Mesothelial cell of epicardium (in vitro differentiated cells): Measurements from ENCODE around the gene GGCT. TPM values are rescaled to one million over a fixed set of nuclear protein-coding genes. Genes with fewer than 3 reads are reported as not detected.

Source experiments
- DNase-seq, 2 experiments: peaks; one replicate each; pipeline ENCODE4 v3.0.0; 2021; ENCODE audit warnings: low spot score in 2 of 2; ENCODE audit not compliant: unreplicated experiment in 2 of 2
- H3K27ac Mint-ChIP-seq: 2 replicates; pipeline ENCODE4 v1.8.0; 2021; ENCODE audit warnings: mixed read lengths
- H3K27me3 Mint-ChIP-seq: 2 replicates; pipeline ENCODE4 v1.8.0; 2021; ENCODE audit warnings: low read depth, mixed read lengths
- H3K36me3 Mint-ChIP-seq: 2 replicates; pipeline ENCODE4 v1.8.0; 2021; ENCODE audit warnings: mixed read lengths
- H3K4me1 Mint-ChIP-seq: 2 replicates; pipeline ENCODE4 v1.8.0; 2021; ENCODE audit warnings: mixed read lengths
- H3K4me3 Mint-ChIP-seq: 2 replicates; pipeline ENCODE4 v1.8.0; 2021; ENCODE audit warnings: mild to moderate bottlenecking, moderate library complexity, mixed read lengths
- H3K9me3 Mint-ChIP-seq: 2 replicates; pipeline ENCODE4 v1.8.0; 2021; ENCODE audit warnings: mixed read lengths
- total RNA-seq: library from RNA; stranded (reverse); gene quantifications from 3 replicates; pipeline ENCODE4 v1.2.1, GENCODE V29; 2021
- TF ChIP-seq, protein P1 (sequence below): fragments of 200-600 bp; sonication (generic); IDR thresholded peaks from one replicate; pipeline ENCODE4 v1.5.0; 2021; ENCODE audit warnings: antibody characterized with exemption; ENCODE audit not compliant: unreplicated experiment

The GGCT gene
- total RNA-seq, 1 donor from 2014 or later = 36.6 TPM

DNA sequence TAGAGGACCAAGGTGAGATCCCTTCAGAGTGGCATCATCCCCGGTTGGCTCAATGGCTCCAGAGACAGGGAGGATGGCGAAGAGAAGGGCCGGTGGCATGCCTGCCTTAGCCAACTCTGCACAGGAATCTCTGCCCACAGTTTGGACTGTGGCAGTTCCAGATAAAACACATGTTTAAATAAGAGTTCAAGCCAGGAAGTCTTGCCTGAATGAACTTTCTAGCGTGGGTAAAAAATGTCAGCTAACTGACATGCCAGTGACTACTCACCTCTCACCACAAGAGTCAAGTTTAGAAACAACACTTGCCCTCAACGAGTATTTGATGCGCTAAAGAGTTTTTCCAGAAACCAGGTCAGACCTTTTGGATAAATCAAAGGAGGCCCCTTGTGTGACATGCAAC is 29.0 kb downstream of the GGCT start:
- no peaks in the 10 kb centered on the region for H3K9me3 Mint-ChIP-seq
- H3K27me3 Mint-ChIP-seq = no peaks in the 10 kb centered on the region
- TF ChIP-seq, protein P1, sequence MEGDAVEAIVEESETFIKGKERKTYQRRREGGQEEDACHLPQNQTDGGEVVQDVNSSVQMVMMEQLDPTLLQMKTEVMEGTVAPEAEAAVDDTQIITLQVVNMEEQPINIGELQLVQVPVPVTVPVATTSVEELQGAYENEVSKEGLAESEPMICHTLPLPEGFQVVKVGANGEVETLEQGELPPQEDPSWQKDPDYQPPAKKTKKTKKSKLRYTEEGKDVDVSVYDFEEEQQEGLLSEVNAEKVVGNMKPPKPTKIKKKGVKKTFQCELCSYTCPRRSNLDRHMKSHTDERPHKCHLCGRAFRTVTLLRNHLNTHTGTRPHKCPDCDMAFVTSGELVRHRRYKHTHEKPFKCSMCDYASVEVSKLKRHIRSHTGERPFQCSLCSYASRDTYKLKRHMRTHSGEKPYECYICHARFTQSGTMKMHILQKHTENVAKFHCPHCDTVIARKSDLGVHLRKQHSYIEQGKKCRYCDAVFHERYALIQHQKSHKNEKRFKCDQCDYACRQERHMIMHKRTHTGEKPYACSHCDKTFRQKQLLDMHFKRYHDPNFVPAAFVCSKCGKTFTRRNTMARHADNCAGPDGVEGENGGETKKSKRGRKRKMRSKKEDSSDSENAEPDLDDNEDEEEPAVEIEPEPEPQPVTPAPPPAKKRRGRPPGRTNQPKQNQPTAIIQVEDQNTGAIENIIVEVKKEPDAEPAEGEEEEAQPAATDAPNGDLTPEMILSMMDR = no peak
- no peak overlapping the region for H3K27ac Mint-ChIP-seq
- H3K4me3 Mint-ChIP-seq = no peak overlapping the region
- DNase-seq = no peak
- no peaks in the 10 kb centered on the region for H3K36me3 Mint-ChIP-seq
- H3K4me1 Mint-ChIP-seq = peaks cover 53% of the 10 kb centered on the region

DNA sequence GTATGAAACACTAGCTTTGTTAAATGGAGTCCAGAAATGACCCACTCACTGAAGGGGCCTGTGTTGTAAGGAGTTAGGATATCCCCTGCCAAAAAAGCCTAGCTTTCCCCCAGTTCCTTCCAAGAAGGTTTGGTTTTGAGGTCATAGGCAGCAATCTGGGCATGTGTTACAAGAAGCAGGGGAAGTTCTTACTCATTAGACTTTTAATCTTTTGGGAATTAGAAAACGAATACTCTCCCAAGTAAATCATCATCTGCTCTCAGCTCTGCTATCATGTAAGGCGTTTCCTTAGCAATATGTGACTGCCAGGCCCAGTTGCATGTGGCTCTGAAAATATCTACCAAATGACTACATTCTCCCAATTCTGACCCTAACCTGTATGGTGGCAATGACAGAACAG is 29.7 kb downstream of the GGCT start:
- no peaks in the 10 kb centered on the region for H3K36me3 Mint-ChIP-seq
- H3K27me3 Mint-ChIP-seq = no peaks in the 10 kb centered on the region
- no peaks in the 10 kb centered on the region for H3K9me3 Mint-ChIP-seq
- H3K4me1 Mint-ChIP-seq = peaks cover 59% of the 10 kb centered on the region
- TF ChIP-seq, protein P1 = no peak
- H3K27ac Mint-ChIP-seq = no peak overlapping the region
- no peak for DNase-seq
- H3K4me3 Mint-ChIP-seq = no peak overlapping the region

DNA sequence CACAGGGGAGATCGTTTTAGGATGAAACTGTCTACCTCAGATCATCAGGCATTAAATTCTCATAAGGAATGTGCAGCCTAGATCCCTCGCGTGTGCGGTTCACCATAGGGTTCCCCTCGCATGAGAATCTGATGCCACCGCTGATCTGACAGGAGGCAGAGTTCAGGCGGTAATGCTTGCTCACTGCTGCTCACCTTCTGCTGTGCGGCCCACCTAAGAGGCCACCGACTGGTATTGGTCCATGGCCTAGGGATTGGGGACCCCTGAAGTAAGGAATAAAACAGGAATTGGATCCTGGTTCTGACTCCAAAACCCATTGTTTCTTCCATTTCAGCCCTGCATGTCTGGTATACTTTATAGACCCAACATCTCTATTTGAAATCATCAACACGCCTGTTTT is 30.1 kb downstream of the GGCT start:
- no peaks in the 10 kb centered on the region for H3K36me3 Mint-ChIP-seq

DNA sequence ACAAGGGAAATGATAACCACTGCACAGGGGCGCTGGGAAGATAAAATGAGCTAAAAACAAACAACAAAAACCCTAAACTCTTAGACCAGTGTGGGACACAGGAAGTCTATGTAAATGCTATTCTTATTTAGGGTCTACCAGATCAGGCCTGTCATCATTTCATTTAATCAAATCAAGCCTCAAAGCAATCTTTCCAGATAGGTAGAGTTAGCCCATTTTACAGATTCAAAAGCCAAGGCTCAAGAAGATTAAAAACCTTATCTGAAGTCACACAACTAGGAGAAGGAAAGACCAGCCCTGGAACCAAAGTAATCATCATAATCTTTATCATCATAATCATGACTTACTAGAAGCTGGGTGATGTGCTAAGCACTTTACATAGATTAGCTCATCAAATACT is 30.7 kb downstream of the GGCT start:
- H3K36me3 Mint-ChIP-seq = no peaks in the 10 kb centered on the region
- TF ChIP-seq, protein P1 = no peak
- H3K4me3 Mint-ChIP-seq = no peak overlapping the region
- H3K9me3 Mint-ChIP-seq = no peaks in the 10 kb centered on the region
- no peak for DNase-seq
- no peaks in the 10 kb centered on the region for H3K27me3 Mint-ChIP-seq
- H3K4me1 Mint-ChIP-seq = peaks cover 61% of the 10 kb centered on the region
- H3K27ac Mint-ChIP-seq = no peak overlapping the region

More for the DNA sequence above, 30.1 kb downstream of the GGCT start:
- Mint-ChIP-seq H3K27me3 (no peaks in the 10 kb centered on the region), H3K27ac (no peak overlapping the region), H3K4me1 (peaks cover 60% of the 10 kb centered on the region), H3K9me3 (no peaks in the 10 kb centered on the region), H3K4me3 (no peak overlapping the region)
- TF ChIP-seq, protein P1 = no peak
- DNase-seq = no peak

DNA sequence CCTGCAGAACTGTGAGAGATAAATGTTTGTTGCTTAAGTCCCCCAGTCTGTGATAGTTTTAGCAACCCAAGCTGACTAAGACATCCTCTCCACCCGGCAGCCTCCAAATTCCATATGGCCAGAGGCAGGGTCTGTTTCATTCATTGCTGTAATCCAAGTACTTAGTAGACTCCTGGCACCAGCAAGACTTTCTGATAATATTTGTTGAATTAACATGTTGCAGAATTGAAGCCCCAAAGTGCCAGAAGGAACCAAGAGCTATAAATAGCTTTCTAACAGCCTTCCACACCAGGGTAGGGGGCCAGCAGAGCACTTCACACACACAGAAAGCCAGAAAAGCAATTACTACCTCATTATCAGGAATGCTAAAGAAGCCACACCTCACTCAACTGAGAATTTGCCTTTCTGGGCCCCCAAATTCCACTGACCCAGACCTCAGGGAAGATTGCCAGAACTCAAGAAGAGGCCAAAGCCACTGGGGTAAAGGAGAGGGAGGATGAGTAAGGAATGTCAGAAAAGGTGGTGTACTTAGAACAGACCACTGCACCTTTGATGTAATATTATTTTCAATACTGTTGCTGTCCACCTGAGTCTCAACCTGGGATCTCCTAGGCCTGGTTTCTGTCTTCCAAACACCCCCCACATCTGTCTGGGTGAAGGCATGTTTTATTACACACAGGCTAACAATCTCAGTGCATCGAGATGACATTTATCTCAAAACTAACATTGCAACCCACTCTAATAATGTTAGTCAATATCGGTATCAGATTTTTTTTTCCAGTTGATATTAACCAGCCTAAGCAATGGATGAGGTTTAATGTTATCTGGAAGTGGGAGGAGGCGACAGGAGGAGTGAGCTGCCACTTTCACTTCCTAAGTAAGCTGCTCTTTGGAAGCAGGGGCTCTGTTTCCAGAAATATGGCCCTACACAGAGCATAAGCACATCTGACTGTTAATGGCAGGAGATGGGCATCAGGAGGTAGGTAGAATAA is 31.5 kb downstream of the GGCT start:
- Mint-ChIP-seq H3K4me1 (peaks cover 66% of the 10 kb centered on the region), H3K36me3 (no peaks in the 10 kb centered on the region), H3K27me3 (no peaks in the 10 kb centered on the region), H3K9me3 (no peaks in the 10 kb centered on the region), H3K4me3 (no peak overlapping the region), H3K27ac (peak overlapping the region; percentile 79)
- DNase-seq = no peak
- TF ChIP-seq, protein P1 = no peak
